ENCODE measurements around the gene XAB2.

- TF ChIP-seq, protein P1, sequence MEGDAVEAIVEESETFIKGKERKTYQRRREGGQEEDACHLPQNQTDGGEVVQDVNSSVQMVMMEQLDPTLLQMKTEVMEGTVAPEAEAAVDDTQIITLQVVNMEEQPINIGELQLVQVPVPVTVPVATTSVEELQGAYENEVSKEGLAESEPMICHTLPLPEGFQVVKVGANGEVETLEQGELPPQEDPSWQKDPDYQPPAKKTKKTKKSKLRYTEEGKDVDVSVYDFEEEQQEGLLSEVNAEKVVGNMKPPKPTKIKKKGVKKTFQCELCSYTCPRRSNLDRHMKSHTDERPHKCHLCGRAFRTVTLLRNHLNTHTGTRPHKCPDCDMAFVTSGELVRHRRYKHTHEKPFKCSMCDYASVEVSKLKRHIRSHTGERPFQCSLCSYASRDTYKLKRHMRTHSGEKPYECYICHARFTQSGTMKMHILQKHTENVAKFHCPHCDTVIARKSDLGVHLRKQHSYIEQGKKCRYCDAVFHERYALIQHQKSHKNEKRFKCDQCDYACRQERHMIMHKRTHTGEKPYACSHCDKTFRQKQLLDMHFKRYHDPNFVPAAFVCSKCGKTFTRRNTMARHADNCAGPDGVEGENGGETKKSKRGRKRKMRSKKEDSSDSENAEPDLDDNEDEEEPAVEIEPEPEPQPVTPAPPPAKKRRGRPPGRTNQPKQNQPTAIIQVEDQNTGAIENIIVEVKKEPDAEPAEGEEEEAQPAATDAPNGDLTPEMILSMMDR (IDR thresholded peaks at IDR 0.05; ENCODE audit: poor library complexity), result no peak
- no peak for TF ChIP-seq EZH2phosphoT487 (IDR thresholded peaks at IDR 0.05; ENCODE audit: low read depth, severe bottlenecking, unreplicated experiment)
These were observed 39.1 kb downstream of the XAB2 start for GRCh38 chr19:7590256-7590655.
